ENCODE data around the gene CPM.
"Not testable (repeated sequence)": the region's sequence is repeated elsewhere in the genome, so short reads cannot be mapped to it uniquely, and the experiment has no call there.

CPM gene

DNA sequence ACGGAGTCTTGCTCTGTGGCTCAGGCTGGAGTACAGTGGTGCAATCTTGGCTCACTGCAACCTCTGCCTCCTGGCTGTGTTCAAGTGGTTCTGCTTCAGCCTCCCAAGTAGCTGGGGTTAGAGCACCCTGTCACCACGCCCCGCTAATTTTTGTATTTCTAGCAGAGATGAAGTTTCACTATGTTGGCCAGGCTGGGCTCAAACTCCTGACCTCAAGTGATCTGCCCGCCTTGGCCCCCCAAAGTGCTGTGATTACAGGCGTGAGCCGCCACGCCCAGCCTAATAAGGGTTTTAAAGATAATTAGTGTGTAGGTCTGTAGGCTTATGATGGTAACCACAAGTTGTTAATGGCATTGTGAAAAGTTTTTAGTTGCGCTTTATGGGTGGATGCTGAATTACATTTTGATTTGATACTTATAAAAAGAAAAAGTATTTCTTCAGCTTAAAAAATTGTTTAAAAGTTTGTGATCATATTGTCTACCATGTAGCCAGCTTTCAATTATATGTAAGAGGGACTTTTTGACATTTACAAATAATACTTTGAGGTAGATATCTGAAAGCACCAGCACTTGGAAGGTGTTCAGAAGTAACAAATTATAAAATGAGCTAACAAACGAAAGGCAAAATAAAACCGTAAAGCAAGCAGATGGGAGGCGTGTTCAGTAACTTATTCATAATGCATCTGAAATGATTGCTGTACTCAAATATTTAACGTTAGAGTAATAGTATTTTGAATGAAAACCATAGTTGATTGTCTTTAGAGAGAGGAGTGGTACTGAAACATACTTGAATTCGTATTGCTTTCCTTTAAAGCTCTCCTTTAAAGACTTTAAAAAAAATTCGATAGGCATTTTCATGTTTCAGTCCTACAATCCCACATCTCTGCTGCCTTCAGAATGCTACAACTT lies 87.9 kb downstream of the CPM start:
- H3K27ac ChIP-seq: no peak overlapping the region
- TF ChIP-seq ZFX (IDR thresholded peaks at IDR 0.05; ENCODE audit: borderline replicate concordance): no peak
- TF ChIP-seq, protein P1, sequence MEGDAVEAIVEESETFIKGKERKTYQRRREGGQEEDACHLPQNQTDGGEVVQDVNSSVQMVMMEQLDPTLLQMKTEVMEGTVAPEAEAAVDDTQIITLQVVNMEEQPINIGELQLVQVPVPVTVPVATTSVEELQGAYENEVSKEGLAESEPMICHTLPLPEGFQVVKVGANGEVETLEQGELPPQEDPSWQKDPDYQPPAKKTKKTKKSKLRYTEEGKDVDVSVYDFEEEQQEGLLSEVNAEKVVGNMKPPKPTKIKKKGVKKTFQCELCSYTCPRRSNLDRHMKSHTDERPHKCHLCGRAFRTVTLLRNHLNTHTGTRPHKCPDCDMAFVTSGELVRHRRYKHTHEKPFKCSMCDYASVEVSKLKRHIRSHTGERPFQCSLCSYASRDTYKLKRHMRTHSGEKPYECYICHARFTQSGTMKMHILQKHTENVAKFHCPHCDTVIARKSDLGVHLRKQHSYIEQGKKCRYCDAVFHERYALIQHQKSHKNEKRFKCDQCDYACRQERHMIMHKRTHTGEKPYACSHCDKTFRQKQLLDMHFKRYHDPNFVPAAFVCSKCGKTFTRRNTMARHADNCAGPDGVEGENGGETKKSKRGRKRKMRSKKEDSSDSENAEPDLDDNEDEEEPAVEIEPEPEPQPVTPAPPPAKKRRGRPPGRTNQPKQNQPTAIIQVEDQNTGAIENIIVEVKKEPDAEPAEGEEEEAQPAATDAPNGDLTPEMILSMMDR (IDR thresholded peaks at IDR 0.05): no peak

DNA sequence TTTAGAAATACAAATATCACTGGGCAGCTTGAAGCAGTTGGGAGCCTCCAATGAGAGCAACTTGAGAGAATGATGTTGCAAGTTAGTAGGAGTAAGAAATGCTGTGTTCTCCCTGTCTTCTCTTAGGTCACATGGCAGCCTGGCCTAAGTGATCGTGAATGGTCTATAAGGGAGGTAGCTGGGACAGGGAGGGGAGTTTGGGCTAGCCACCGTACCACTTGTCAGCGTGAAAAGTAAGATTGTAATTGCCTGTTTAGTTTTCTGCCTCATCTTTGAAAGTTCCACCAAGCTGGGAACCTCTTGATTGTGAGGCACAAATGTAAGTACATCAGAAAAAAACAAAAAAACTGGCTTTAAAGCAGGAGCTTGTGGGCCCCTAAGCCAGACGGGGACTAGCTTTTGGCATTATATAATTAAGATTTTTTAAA lies 88.6 kb downstream of the CPM start:
- TF ChIP-seq, protein P1 (IDR thresholded peaks at IDR 0.05): no peak
- TF ChIP-seq ZFX (IDR thresholded peaks at IDR 0.05; ENCODE audit: borderline replicate concordance): no peak
- H3K27ac ChIP-seq: no peak overlapping the region

DNA sequence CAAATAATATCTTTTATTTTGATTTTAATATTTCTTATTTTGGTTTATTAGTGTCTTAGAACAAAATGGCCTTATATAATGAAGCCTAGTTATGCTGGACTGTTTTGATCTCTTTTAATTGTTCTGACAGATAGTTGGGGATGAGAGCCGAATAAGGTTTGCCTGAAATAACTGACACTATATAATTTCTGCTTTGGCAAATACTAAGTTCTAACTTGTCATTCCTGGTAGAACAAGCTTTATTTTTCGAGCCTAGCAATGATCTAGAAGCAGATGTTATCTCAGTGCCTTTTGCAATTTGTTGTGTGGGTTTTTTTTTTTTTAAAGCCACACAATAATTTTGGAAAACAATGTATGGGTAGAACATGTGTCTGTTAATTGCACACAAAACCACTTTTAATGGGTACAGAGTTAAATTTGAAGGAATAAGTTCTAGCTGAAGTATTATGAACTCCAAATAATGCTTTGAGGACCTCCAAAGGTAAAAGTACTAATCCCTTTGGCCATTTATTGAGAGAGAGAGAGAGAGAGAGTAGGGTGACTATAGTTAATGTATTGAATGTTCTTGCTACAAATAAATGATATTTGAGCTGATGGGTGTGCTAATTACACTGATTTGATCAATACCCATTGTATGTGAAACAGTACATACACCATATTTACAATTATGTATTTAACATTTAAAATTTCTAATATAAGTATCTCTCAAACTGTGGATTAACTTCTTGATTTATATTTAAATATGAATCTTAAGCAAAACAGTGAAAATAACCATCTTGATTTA lies 90.0 kb downstream of the CPM start:
- no peak overlapping the region for H3K27ac ChIP-seq
- TF ChIP-seq, protein P1 (IDR thresholded peaks at IDR 0.05): no peak
- no peak for TF ChIP-seq ZFX (IDR thresholded peaks at IDR 0.05; ENCODE audit: borderline replicate concordance)

DNA sequence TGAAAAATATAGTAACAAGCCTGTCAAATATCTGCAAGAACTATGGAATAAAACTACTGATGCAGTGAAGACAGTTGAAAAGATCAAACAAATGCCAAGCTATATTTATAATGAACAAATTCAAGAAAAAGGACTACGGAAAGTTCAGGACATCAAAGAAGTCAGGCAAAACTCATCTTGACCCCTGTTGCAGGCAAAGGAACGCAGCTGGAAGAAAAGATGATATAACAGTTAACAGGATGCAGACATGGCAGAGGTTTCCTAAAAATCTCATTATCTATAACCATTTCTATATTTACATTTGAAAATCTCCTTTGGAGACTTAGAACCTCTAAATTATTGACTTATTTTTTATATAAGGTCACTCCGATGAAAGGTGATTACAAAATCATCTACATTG lies 90.8 kb downstream of the CPM start:
- no peak overlapping the region for H3K27ac ChIP-seq
- no peak for TF ChIP-seq ZFX (IDR thresholded peaks at IDR 0.05; ENCODE audit: borderline replicate concordance)
- TF ChIP-seq, protein P1 (IDR thresholded peaks at IDR 0.05): no peak

DNA sequence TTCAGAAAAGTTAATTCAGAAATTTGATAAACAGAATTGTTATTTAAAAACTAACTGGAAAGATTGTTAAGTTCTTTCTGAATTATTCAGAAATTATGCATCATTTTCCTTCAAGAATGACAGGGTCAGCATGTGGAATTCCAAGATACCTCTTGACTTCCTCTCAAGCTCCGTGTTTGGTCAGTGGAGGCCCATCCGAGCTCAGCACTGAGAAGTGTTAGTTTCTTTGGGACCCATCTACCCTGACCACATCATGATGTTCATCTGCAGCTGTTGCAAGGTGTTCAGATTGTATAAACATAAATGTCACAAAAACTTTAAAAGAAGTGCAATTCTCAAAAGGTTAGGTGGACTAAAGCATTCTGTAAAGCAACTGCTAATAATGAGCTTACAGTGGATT lies 91.3 kb downstream of the CPM start:
- no peak for TF ChIP-seq ZFX (IDR thresholded peaks at IDR 0.05; ENCODE audit: borderline replicate concordance)
- TF ChIP-seq, protein P1 (IDR thresholded peaks at IDR 0.05): no peak
- H3K27ac ChIP-seq: no peak overlapping the region

DNA sequence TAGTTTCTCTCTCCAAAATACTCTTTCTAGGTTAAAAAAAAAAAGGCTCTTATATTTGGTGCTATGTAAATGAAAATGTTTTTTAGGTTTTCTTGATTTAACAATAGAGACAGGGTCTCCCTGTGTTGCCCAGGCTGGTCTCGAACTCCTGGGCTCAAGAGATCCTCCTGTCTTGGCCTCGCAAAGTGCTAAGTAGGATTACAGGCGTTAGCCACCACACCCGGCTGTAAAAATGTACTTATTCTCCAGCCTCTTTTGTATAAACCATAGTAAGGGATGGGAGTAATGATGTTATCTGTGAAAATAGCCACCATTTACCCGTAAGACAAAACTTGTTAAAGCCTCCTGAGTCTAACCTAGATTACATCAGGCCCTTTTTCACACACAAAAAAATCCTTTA lies 91.8 kb downstream of the CPM start:
- not testable (repeated sequence) for H3K27ac ChIP-seq

DNA sequence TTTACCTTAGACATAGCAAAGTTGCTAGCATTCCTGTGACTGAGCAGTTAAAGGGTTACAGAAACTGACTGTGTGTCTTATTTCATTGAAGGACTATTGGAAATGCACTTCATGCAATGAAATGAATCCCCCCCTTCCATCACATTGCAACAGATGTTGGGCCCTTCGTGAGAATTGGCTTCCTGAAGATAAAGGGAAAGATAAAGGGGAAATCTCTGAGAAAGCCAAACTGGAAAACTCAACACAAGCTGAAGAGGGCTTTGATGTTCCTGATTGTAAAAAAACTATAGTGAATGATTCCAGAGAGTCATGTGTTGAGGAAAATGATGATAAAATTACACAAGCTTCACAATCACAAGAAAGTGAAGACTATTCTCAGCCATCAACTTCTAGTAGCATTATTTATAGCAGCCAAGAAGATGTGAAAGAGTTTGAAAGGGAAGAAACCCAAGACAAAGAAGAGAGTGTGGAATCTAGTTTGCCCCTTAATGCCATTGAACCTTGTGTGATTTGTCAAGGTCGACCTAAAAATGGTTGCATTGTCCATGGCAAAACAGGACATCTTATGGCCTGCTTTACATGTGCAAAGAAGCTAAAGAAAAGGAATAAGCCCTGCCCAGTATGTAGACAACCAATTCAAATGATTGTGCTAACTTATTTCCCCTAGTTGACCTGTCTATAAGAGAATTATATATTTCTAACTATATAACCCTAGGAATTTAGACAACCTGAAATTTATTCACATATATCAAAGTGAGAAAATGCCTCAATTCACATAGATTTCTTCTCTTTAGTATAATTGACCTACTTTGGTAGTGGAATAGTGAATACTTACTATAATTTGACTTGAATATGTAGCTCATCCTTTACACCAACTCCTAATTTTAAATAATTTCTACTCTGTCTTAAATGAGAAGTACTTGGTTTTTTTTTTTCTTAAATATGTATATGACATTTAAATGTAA lies 93.5 kb downstream of the CPM start:
- H3K27ac ChIP-seq: no peak overlapping the region
- TF ChIP-seq, protein P1 (IDR thresholded peaks at IDR 0.05): no peak
- TF ChIP-seq ZFX (IDR thresholded peaks at IDR 0.05; ENCODE audit: borderline replicate concordance): no peak

Data from 22Rv1 (cell line).